Measurements from ENCODE around the gene JAM3.

DNA sequence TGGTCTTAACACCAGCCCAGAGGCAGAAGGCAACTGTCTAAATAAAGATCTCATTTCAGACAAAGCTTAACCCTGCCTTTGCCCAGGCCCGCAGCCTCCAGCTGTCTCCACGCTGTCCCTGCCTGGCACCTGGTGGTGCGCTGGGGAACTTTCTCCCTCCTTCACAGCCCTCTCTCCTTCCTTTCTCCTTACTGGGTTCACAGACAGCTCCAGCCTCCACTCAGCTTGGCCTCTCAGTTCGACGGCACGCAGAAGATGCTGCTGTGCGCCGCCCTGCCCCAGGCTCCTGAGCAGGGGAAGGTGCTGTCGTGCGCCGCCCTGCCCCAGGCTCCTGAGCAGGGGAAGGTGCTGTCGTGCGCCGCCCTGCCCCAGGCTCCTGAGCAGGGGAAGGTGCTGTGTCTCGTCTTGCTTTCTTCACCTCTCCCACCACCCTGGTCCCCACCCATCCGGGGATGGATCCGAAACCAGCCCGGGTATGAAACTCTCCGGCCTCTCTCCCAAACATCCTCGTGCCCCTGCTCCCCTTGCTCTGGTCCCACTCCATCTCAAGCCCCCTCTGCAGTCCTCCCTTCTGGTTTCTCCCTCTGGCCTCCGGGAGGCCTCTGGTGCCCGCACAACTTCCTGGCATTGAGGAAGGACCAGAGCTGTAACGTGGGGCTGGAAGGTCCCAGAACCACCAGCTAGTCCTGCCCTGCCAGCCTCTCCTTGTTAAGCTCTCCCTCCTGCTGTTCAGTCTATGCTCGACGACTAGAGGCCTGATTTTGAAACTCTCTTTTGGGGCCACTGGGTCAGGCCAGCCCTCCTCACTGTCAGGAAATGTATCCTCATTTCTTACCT, 22.9 kb upstream of the JAM3 start:
- TF ChIP-seq, protein P1, sequence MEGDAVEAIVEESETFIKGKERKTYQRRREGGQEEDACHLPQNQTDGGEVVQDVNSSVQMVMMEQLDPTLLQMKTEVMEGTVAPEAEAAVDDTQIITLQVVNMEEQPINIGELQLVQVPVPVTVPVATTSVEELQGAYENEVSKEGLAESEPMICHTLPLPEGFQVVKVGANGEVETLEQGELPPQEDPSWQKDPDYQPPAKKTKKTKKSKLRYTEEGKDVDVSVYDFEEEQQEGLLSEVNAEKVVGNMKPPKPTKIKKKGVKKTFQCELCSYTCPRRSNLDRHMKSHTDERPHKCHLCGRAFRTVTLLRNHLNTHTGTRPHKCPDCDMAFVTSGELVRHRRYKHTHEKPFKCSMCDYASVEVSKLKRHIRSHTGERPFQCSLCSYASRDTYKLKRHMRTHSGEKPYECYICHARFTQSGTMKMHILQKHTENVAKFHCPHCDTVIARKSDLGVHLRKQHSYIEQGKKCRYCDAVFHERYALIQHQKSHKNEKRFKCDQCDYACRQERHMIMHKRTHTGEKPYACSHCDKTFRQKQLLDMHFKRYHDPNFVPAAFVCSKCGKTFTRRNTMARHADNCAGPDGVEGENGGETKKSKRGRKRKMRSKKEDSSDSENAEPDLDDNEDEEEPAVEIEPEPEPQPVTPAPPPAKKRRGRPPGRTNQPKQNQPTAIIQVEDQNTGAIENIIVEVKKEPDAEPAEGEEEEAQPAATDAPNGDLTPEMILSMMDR (IDR thresholded peaks at IDR 0.05) = peak in 1 of 3 donors; percentile 43
- no peak for TF ChIP-seq POLR2A (IDR thresholded peaks at IDR 0.05)

Data from breast epithelium (tissue), 3 donors.